HPDE6-E6E7 (cell line): Measurements from ENCODE around the gene ZNF91.
"Not testable (repeated sequence)": the region's sequence is repeated elsewhere in the genome, so short reads cannot be mapped to it uniquely, and the experiment has no call there.

Experiments used
- DNase-seq: peaks from one replicate; pipeline ENCODE4 v3.0.0; 2011; ENCODE audit warnings: missing footprints; ENCODE audit errors: extremely low spot score

The ZNF91 gene

DNA sequence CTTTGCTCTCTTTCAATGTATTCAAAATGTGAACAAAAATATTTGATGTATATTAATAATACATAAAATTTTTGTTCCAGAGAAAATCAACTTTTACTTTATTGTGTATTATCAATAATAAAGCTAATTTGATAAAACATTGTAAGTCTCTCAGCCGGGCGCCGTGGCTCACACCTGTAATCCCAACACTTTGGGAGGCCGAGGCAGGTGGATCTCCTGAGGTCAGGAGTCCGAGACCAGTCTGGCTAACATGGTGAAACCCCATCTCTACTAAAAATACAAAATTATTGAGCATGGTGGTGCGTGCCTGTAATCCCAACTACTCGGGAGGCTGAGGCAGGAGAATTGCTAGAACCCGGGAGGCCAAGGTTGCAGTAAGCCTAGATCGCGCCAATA lies 449 bp upstream of the ZNF91 start:
- DNase-seq = not testable (repeated sequence)

DNA sequence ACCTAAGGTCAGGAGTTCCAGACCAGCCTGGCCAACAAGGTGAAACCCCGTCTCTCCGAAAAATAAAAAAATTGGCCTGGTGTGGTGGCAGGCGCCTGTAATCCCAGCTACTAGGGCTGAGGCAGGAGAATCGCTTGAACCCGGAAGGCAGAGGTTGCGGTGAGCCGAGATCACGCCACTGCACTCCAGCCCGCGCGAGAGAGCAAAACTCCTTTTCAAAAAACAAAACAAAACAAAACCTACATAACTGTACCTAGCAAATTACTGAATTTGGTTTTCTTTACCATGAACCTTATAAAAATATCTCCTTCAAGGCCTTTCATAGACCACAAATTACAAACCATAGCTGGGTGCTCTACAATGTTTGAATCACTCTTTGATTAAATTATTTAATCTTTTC lies 760 bp downstream of the ZNF91 start:
- no peak for DNase-seq

DNA sequence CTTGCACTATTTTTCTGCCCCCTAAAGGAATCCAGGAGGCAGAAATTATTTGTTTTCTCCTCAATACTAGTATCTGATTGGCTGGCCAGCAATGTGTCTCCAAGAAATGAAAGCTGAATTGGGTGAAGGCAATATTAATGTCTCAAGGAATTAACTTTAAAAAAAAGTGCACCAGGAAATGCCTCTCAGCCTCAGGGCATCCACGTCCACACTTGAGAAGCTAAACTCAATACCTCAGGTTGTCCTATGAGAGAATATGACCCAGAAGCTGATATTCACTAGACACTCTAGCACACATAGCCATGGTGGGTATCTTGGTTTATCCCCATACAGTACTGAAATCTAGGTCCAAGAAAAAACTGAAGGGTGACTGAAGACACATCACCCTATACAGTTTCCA lies 2.1 kb downstream of the ZNF91 start:
- DNase-seq = no peak

DNA sequence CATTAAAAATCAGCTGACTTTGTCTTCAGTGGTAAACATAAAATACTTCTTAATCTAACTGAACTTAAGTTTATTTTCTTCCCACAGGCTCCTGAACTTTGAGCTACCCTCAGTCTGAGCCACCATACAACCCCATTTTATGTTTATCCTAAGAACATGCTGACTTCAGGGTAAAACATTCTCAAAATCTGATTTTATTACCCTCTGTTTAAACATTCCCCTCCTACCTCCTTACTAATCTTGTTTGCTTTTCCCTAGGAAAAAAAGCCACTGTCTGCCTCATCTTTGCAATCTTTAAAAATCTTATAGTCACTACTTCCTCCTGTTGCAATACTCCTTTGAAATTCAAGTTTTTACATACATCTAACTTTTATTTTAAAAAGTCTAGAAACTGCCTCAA lies 4.0 kb downstream of the ZNF91 start:
- no peak for DNase-seq

DNA sequence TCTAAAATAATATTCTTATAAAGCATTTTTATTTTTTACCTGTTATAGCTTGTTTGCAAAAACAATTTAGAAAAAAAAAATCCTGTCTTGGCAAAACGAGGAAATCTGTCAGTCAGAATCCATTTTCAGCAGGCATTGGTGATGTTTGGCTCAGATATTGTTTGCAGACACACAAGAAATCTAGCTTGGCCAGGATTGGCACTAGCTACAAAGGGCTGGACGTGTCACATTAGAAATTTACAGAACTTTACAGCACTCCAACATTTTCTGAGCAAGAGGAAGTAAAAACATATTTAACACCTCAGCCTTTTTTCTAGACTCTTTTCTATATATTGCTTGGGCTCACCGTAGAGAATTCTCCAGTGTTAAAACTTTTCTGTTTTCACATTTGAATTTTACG lies 9.9 kb downstream of the ZNF91 start:
- DNase-seq = no peak

DNA sequence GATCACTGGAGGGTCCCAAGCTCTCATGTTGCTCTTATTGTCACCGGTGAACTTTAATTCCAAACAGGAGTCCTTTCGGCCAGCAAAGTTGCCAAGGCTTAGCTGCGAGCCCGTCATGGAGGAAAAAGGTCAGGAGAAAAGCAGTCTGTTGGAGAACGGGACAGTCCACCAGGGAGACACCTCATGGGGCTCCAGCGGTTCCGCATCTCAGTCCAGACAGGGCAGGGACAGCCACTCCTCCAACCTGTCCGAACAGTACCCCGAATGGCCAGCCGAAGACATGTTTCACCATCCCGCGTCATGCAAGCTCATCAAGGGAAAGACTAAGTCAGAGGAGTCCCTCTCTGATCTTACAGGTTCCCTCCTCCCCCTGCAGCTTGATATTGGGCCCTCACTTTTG lies 10.4 kb downstream of the ZNF91 start:
- no peak for DNase-seq

DNA sequence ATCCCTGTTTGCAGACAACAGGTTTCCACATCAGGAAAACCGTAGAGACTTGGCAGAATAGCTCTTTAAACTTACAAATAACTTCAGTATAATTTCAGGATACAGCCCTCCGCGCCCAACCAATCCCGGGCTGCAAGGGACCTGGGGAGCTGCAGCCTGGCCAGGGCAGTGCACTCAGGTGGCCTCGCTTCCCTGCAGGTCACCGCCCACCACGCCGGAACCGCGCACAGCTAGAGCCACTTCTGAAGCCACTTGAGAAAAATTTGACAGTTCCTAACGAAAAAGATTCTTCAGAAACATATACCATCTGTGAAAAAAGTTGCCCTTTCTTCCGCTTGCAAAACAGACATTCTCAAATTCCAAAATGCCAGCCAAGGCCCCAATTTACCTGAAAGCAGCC lies 11.1 kb downstream of the ZNF91 start:
- no peak for DNase-seq

DNA sequence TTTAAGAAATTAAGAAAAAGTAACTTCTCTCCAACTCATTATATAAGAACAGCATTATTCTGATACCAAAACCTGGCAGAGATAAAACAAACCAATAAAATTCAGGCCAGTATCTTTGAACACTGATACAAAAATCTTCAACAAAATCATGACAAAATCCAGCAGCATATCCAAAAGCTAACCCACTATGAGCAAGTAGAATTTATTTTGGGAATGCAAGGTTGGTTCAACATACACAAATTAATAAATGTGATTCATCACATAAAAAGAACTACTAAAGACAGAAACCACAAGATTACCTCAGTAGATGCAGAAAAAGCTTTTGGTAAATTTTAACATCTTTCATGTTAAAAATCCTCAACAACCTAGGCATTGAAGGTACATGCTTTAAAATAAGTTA lies 12.3 kb downstream of the ZNF91 start:
- no peak for DNase-seq

DNA sequence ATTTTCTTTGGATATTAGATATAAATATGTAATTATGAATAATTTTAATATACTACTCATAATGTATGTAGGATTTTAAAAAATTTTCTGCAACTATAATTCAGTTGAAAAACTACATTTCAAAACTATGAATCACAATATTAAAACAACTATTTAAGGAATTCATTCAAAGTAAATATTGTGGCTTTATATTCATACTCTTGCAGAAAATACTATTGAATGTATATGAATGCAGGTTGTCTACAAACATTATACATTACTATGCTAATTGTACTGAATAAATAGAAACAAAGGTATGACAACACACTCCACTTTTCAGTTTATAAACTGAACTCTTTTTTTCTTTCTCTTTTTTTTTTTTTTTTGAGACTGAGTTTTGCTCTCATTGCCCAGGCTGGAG lies 14.2 kb downstream of the ZNF91 start:
- DNase-seq = no peak

DNA sequence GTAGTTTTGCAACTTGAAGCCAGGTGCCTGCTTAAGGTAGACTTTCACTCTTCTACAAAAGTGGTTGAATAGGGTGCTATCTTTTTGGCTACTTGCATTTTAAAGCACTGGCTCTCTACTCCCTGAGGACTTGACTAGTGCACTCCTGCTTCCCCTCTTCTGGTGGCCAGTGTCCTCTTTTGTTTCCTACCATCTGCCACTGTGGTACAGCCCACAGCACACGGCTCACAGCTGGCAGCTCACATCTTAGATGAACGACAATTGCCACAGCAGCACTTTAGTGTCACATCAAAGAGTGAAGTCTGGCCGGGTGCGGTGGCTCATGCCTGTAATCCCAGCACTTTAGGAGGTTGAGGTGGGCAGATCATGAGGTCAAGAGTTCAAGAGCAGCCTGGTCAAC lies 15.6 kb downstream of the ZNF91 start:
- DNase-seq = not testable (repeated sequence)

DNA sequence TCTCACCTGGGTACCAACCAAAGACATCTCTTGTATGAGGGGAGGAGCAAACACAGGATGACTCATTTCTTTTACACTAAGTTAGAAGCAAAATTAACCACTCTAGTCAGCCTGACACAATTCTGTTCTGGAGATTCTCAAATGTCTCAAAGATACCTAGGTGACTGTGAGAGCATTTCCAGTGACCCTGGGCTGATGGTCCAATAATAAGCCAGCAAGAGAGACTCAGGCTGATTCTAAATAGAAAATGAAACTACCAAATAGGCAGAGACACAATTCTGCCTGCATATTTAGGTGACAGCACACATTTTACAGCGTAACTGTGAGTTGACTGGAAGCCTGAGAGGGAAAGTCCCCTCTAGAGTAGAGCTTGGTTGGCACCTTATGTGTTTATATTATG lies 16.3 kb downstream of the ZNF91 start:
- DNase-seq = no peak

DNA sequence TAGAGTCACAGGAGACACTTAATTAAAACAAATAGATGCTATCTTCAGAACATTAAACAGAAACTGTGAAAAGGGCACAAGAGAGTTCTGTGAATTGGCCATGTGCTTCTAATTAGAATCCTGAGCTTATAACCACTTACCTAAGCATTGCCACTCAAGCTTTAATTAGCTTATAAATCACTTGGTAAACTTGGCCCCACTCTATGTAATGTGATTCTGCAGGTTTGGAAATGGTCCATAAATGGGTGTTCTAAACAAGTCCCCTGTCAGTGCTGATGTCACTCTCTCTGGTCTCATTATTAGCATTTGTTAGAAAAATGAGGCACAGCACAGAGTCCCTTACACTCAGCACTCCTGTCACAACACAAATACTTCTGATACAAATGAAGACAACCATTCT lies 18.0 kb downstream of the ZNF91 start:
- no peak for DNase-seq

DNA sequence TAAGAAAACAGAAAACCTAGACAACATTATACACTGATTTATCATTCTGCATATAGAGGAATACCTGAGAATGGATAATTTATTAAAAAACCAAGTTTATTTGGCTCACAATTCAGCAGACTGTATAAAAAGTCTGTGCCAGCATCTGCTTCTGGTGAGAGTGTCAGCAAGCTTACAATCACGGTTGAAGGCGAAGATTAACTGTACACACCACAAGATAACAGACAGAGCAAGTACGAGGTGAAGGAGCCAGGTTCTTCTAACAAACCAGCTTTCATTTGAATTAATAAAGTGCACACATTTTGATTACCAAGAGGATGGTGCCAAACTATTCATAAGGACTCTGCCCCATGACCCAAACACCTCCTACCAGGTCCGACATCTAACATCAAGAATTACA lies 28.8 kb downstream of the ZNF91 start:
- DNase-seq = no peak

DNA sequence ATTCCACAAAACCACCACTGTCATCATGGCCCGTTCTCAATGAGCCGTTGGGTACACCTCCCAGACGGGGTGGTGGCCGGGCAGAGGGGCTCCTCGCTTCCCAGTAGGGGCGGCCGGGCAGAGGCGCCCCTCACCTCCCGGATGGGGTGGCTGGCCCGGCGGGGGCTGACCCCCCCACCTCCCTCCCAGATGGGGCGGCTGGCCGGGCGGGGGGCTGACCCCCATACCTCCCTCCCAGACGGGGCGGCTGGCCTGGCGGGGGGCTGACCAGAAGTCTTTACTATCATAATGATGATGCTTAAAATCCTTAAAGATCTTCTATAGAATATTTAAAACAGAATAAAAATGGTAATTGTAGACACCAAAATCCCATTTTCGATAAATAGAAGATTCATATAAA lies 29.2 kb downstream of the ZNF91 start:
- not testable (repeated sequence) for DNase-seq

DNA sequence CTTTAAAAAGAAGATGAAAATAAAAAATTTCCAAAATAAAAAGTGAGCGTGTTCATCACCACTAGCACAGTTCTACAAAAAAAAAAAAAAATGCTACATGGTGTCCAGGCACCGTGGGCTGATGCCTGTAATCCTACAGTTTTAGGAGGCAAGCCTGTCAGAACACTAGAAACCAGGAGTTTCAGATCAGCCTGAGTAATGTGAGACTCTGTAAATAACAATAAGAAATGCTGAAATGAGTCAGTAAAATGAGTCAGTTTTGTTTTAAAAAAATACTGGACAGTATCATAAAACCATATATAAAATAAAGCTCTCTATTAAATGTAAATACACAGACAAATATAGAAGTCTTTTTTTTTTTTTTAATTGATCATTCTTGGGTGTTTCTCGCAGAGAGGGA lies 30.0 kb downstream of the ZNF91 start:
- DNase-seq = no peak

DNA sequence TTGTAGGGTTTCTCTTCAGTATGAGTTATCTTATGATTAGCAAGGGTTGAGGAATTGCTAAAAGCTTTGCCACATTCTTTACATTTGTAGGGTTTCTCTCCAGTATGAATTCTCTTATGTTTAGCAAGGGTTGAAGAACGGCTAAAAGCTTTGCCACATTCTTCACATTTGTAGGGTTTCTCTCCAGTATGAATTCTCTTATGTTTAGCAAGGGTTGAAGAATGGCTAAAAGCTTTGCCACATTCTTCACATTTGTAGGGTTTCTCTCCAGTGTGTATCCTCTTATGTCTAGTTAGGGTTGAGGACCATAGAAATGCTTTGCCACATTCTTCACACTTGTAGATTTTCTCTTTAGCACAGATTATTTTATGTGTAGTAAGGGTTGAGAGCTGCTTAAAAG lies 33.4 kb downstream of the ZNF91 start:
- not testable (repeated sequence) for DNase-seq

DNA sequence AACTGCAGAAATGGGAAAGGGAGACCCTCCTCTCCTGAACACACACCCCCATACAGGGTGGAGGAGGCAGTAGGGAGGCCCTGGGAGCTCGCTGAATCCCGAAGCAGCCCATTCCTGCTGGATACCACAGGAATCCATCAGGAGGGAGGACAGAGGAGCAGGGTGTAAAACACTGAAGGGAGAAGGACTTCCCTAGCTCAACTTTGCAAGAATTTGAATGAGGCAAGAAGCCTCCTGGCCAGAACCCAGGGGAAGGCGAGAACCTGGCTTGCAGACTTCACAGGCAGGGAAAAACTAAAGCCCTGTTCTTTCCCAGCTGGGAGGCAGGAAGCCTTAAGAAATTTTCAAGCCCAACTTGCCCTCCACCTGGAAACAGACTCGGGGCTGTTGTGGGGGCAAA lies 43.5 kb downstream of the ZNF91 start:
- DNase-seq = no peak

DNA sequence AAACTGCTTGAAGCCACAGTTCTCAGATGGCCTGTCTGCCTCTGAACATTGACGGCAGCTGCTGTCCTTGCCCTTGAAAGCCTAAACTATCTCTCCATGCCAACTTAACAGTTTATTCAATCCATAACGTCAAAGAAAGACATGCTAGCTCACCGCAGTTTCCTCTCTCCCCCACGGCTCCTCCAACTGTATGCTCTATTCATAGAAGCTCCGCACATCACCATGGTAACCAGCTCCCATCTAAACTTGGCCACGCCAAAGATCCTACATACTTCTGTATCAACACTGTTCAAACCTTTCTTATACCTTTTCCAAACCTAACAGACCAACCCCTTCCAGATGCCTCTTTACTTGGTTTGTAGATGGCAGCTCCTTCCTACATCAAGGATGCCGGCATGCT lies 48.6 kb downstream of the ZNF91 start:
- DNase-seq = no peak

DNA sequence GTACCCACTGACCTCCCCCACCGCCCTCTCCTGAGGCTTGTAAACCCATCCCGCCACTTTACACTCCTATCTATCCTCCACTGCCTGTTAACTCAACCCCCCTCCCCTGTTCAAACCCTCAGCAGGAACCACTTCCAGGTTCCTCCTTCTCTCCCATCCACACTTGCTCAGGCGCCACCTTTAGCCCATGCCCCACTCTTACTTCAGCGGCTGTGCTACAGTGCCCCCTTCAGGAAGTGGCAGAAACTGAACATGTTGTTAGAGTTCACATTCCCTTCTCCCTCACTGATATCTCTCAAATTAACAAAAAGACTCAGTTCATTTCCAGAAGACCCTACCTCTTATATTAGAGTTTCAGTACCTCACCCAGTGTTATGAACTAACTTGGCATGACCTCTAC lies 49.4 kb downstream of the ZNF91 start:
- no peak for DNase-seq

DNA sequence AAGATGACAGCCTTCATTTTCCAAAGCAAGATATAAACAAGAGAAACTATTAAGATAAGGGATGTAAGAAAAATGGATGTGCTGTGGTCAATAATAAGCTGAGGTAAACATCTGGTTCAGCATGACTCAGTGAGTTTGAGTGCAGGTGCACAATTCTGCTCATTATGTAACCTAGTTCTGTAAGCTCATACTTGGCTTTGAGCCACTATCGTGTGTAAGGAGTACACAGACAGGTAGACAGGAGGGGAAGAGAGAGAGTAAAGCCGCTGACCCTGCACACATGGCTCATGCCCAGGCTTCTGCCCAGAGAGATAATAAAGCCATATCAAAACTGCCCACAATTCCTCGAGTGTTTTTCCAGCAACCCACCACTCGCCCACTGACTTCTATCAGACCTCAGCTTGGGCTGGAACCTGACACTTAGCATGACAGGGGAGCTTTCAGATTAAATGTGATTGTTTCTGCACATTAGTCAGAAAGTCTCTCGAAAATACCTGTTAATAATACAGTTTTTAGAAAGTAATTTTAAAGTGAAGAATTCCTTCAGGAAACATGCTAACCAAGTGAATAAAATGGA lies 51.7 kb downstream of the ZNF91 start:
- no peak for DNase-seq

DNA sequence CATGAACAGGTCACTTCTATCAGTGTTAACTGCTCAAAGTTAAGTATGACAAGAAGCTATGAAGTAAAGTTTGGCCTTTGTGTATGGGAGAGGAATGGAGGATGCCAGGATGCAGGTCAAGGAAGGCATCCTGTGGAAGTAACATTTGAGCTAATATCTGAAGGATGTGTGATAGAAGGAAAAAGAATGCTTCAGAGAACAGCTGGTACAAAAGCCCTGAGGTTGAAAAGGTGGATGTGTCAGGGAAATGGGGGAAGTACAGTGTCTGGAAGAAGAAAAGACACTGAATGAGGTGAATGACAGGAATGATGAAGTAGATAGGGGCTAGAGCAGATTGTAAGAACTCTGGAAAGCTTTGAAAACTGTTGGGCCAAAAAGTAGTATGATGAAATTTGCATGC lies 67.1 kb downstream of the ZNF91 start:
- DNase-seq = no peak

DNA sequence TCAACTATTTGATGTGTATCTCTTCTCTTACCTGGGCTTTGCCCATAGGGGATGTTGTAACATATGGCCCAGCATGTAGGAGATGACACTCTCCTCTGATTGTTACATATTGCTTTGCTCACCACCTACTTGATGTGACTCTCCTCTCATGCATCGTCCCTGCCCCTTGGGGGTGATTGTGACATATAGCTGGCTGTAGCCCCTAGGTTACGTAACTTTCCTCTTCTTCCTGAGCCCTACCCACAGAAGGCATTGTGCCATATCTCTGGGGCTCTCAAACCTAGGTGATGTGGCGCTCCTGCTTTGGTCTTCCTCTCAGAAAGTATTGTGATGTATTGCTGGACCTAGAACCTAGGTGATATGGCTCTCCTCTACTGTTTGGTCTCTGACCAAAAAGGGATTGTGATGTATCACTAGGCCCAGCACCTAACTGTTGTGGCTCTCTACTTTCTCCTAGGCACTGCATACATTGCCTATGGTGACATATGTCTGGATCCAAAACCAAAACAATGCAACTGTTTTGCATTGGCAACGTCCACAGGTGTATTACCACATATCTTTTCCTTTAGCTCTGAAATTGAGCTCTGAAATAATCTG lies 73.2 kb downstream of the ZNF91 start:
- no peak for DNase-seq

DNA sequence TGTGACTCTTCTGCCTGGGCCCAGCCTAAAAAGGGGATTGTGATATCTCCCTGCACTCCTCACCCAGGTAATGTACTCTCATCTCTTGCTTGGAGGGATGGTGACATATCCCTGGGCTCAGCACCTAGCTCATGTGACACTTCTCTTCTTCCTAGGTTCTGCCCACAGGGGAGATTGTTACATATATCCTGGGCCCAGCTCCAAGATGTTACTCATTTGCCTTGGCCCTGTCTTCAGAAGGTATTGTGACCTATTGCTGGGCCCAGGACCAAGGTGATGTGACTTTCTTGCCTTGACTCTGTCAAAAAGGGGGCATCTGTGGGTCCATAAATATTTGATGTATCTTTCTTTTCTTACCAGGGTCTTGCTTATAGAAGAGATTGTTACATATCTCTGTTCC lies 73.9 kb downstream of the ZNF91 start:
- not testable (repeated sequence) for DNase-seq

DNA sequence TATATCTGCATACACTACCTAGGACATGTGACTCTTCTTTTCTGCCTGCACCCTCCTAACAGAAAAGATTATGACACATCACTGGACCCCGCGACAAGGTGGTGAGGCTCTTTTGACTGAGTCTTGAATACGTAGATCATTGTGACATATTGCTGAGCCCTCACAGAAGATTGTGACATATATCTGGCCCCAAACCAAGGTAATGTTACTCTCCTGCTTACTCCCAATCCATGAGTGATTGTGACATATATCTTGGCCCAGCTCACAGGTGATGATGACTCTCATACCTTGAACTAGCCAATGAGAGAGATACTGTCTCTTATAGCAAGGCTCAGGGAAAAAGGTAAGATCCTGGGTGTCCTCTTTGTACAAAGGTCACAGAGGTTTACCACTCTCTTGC lies 75.7 kb downstream of the ZNF91 start:
- DNase-seq = not testable (repeated sequence)
